ENCODE measurements around the gene ACTN3. TPM values are rescaled to one million over a fixed set of nuclear protein-coding genes. Genes with fewer than 3 reads are reported as not detected.
A peak's percentile ranks its signal among the peaks of the same experiment; 100 is the strongest.
"Not testable (repeated sequence)": the region's sequence is repeated elsewhere in the genome, so short reads cannot be mapped to it uniquely, and the experiment has no call there.

The ACTN3 gene
- total RNA-seq, 1 donor from 2014 or later = 91.4 TPM

- no peak for DNase-seq
These were observed 19.5 kb downstream of the ACTN3 start for GRCh38 chr11:66566221-66566620.

GRCh38 chr11:66567787-66568123 lies 21.1 kb downstream of the ACTN3 start:
- DNase-seq = no peak

DNA sequence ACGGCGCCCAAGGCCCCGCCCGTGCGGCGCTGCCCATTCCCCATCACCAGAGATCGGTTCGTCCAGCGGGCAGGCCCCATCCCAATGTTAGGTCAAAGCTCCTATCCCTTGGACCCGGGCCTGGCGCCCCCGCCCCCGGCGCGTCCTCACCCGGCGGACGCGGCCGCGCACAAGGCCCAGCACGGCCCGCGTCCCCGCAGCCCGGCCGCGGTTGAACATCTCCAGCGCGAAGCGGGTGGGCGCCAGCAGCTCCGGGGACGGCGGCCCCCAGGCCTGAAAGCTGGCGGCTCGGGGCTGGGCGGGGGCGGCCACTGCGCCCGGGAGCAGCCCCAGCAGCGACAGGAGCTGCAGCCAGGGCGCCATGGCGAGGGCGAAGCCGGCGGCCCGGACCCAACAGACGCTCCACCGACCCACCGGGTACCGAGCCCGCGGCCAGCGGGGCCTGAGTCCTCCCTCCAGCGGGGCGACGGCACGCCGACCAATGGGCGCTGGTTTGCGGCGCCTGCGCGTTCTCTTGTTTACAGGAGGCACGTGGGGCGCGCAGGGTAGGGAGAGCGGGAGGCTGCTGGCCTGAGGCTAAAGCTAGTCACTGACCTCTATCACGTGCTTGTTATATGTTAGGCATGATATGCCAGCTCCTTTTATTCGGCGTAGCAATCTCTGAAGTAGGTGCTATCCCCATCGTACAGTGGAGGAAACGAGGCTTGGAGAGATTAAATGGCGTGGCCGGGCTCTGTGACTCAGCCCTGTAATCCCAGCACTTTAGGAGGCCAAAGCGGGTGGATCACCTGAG lies 21.6 kb downstream of the ACTN3 start, which contains the start of gene CTSF:
Gene CTSF (minus strand): TSS at position 483 of the 793 bp plus-strand sequence. CDS start 120 bp downstream, at position 363.
- peak; percentile 85 for DNase-seq

DNA sequence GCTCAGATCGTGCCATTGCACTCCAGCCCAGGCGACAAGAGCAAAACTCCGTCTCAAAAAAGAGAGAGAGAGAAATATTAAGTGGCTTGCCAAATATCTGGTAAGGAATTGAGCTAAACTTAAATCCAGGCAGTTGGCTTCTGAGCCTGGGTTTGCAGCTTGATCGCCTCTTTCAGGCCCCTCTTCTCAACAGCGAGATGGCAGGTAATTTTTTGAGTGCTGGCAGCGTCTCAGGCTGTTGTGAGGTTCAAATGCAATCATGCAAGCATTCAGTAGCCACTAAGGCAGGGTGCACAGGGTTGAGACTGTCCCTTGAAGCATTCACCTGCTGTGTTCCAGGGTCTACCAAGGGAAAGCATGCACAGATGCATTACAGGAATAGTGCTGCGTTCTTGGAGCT lies 22.4 kb downstream of the ACTN3 start:
- DNase-seq = no peak

DNA sequence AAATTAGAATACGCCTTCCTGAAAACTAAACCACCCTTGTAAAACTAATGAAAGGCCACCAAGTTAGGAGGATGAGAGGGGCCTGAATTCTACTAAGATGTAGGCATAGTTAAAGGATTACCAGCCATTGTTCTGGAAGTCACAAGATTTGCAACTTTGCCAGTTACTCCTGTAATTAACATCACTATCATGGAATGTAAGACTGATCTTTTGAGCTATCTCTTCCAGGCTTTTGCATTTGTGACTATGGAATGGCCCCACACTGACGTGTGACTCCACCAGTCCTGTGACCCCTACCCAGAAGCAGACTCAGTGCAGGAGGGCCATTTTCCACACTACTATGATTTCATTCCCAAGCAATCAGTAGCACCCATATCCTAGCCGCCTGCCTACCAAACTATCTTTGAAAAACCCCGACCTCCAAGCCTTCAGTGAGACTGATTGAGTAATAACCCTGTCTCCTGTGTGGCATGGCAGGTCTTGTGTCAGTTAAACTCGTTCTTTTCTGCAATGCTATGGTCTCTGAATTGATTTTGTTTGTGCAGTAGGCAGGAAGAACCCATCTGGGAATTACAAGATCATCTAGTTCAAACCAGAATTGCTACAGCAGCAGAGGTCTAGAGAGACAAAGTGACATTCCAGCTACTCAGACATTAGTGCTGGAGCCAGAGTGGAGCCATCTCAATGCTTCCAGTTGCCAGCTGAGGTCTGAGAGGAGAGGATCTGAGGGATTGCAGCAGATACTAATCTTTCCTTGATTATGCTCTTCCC lies 23.6 kb downstream of the ACTN3 start:
- no peak for DNase-seq

- DNase-seq = no peak
These were observed 24.1 kb downstream of the ACTN3 start for GRCh38 chr11:66570850-66571180.

DNA sequence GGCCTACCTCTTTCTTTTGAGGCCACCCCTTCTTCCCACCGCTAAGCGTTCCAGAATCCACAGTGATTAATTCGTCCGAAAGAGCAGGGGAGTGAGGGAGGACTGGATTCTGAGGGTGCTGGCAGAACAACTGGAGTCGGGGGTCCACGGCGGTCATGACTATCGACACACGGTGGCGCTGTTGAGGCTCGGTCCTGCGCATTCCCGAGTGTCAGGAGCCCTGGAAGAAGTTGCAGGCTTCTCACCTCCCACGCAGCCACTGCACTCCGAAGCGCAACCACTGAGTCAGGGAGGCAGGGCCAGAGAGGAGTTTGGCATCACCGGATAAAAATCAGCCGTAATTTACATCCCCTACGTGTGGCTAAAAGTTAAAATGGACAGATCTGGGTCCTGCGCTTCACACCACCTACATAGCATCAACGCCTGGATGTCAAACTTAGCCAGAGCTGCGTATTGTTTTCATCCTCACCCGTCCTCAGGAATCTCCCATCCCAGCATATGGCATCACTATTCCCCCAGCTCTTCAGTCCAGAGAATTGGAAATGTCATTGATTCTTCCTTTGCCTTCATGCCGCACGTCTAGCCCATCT lies 32.4 kb downstream of the ACTN3 start:
- peak; percentile 85 for DNase-seq

- DNase-seq = no peak
These were observed 34.1 kb downstream of the ACTN3 start for GRCh38 chr11:66580803-66581202.

DNA sequence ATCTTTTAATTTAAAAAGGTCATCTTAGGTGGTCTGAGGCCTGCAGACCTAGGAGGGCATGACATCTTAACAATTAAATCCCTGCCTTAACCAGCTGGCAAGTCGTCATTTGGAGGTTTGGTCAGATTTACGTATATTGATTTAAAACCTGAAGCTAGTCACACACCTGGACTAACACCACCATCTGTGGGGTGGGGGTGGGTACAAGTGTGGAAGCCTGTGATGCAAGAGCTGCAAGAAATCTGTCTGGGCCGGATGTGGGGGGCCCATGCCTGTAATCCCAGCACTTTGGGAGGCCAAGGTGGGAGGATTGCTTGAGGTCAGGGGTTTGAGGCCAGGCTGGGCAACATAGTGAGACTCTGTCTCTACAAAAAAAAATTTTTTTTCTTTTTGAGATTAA lies 34.6 kb downstream of the ACTN3 start:
- no peak for DNase-seq

GRCh38 chr11:66582565-66583147 lies 36.0 kb downstream of the ACTN3 start:
- not testable (repeated sequence) for DNase-seq

DNA sequence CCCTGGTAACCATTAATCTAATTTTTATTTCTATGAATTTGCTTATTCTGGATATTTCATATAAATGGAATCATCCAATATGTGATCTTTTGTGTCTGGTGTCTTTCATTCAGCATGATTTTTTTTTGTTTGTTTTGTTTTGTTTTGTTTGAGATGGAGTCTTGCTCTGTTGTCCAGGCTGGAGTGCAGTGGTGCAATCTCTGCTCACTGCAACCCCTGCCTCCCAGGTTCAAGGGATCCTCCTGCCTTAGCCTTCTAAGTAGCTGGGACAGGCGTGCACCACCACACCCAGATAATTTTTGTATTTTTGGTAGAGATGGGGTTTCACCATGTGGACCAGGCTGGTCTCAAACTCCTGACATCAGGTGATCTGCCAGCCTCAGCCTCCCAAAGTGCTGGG lies 38.7 kb downstream of the ACTN3 start:
- DNase-seq = not testable (repeated sequence)

DNA sequence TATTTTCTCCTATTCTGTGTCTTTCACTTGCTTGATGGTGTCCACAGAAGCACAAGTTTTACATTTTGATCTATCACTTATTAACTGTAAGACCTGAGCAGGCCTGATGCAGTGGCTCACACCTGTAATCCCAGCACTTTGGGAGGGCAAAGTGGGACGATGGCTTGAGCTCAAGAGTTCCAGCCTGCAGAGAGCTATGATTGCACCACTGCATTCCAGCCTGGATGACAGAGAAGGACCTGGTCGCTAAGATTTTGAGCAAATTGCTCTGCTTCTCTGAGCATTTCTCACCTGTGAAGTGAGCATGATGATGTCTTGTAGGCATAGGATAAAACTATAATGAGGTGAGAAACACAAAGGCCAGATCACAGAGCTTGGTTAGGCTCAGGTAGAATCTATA lies 39.4 kb downstream of the ACTN3 start:
- no peak for DNase-seq

DNA sequence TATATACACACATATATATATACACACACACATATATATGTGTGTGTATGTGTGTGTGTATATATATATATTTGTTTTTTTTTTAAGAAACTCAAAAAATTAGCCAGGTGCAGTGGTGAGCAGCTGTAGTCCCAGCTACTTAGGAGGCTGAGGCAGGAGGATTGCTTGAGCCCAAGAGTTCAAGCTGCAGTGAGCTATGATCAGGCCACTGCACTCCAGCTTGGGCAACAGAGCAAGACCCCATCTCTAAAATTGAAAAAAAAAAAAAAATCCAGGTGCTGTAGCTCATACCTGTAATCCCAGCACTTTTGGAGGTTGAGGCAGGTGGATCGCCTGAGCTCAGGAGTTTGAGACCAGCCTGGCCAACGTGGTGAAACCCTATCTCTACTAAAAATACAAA lies 42.6 kb downstream of the ACTN3 start:
- DNase-seq = not testable (repeated sequence)

DNA sequence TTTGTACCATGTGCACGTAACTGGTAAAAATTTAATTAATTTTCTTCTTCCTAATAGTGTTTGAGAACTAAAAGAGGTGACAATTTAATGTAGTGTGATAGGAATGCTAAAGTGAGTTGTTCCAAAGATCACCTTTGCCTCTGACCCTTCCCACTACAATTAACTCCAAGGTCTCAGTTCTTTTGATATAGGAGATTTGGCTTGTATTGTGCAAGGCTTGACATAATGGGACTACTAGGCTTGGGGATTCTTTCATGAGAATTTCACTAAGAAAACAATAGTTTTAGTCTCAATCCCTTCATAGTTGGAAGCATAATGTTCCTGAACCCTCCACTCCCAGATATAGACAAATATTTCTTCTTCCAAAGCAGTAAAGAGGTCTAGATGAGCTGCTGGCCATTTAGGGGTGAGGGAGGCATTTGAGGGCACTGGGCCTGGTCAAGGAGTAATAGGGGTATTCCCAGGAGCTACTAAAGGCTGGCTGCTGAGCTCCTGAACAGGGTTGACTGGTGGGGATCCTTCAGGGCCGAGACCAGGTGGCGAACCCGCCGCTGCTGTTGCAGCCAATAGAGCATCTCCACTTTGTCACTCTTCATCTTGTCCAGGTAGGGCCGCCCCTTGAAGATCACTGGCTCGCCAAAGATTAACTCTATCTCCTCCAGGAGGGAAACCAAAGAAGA lies 43.4 kb downstream of the ACTN3 start:
- DNase-seq = no peak

- no peak for DNase-seq
These were observed 44.5 kb downstream of the ACTN3 start for GRCh38 chr11:66591175-66591574.

DNA sequence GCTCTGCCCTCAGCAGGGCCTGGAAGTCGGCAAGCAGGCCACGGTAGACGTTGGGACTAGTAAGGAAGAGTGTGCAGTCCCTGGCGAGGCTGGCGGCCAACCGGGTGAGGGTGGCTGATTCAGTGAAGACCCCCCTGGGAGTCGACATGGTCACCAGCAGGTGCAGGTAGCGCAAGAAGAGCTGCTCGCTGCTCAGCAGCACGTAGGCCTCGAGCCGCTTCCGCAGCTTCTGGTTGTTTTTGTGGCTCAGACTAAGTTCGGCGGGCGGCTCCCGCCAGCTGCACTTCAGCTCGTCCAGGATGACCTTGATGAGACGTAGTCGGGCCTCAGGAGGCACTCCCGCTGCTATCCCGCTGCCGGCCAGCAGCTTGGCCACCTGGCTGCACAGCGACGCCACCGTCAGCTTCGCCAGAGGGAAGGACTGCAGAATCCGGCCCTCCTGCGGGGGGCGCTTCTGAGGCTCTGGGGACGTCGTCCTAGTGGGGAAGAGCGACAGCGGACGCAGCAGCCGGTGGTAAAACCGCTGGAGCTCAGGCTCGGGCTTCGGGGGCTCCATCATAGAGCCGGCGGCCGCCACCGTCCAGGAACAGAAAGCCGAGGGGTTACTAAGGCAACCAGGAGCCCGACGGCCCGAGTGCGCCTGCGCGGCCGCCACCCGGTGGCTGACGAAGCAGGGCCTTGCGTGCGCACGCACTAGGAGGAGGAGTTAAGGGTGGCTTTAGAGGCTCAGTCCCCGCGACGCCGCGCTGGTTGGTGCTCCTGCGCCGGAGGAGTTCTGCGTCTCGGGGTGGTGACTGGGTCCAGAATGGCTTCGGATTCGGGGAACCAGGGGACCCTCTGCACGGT lies 46.0 kb downstream of the ACTN3 start, which contains the start of the genes CCDC87 and CCS:
Gene CCDC87 (minus strand): TSS at position 607 of the 846 bp plus-strand sequence. CDS start 48 bp downstream, at position 559.
Gene CCS (plus strand): TSS at position 729 of the 846 bp plus-strand sequence. CDS start 77 bp downstream, at position 806.
- peak; percentile 98 for DNase-seq

DNA sequence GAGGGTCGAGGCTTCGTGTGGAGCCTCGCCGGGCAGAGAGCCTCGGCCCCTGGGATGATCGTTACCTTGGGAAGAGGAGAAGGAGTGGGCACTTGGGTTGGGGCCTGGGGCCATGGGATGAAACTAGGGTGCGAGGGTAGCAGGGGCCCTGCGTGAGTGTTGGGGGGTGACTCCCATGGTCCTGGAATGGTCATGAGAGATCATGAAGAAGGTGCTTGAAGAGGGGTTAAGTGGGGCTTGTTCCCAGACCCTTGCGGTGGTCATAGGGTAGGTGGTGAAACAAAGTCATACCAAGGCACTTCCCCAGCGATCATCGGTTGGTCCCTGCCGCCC lies 46.6 kb downstream of the ACTN3 start:
- DNase-seq = no peak

DNA sequence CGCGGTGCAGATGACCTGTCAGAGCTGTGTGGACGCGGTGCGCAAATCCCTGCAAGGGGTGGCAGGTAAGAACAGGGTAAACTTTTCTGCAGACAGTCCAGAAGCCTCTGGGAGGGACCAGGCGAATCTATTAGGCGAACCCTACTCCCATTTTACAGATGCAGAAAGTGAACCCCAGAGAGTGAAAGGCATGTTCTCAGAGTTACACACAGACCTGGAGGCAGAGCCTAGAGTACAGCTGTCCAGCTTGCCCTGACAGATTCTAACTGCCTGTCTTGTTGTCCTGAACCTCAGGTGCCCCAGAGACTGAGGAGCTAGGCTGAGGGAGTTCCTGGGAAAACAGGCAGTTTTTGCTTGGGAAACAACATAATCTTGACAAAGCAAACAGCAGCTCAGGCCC lies 46.9 kb downstream of the ACTN3 start:
- DNase-seq = no peak

- DNase-seq = peak; percentile 48
These were observed 48.7 kb downstream of the ACTN3 start for GRCh38 chr11:66595245-66595904.

GRCh38 chr11:66598993-66599392 lies 52.3 kb downstream of the ACTN3 start:
- no peak for DNase-seq

GRCh38 chr11:66600219-66600618 lies 53.5 kb downstream of the ACTN3 start:
- DNase-seq = no peak
